Measurements from ENCODE around the gene DGKG. TPM values are rescaled to one million over a fixed set of nuclear protein-coding genes. Genes with fewer than 3 reads are reported as not detected.

Gene DGKG
- total RNA-seq, 1 donor = 2.5 TPM

DNA sequence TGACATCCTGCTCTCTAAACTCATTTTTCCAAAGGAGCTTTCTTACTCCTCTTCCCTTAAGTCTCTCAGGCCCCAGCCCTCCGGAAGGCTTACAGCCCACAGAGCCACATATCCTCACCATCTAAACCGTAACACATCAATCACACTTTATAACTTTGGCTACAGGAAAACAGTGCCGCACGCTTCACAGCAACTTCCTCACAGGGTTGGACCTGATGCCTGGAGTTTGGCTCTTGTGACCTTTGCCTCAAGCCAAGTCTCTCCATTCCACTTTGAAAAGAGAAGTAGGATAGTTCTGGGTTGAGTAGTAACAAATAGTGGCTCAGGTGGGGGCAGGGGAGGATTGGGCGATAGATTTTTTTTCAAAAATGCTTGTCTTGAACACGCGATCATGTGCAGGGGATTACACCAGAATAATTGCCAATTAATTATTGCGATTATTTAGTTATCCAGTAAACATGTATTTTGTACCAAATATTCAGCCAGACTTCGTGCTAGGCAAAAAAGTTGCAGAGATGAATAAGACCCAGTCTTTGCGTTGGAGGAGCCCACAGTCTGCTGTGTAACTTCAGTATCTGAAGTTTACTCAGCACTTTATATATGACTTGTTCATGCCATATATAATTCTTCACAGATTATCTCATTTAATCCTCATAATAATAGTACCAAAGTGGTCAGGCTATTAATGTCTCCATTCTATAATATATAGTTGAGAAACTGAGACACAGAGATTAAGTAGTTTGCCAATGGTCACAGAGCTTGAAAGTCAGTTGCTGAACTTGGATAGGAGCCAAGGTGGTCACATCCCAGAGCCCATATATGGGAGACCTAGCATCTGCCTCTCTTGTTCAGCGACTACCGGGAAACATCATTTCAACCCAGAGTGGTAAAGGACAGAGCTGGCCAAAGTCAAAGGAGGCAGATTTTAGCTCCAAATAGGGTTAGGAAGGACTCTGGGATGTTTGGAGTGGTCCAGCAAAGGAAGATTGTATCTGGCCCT is 250.8 kb downstream of the DGKG start:
- Histone ChIP-seq H3K9me3 (ENCODE audit: low read depth, low read length) (no peaks in the 10 kb centered on the region), H3K27ac (ENCODE audit: low read depth, low read length) (no peak overlapping the region), H2AFZ (ENCODE audit: low read length) (peak overlapping the region; percentile 99), H3K4me3 (ENCODE audit: insufficient read depth, low read length) (no peak overlapping the region), H3K4me1 (ENCODE audit: insufficient read depth, low read length) (peaks cover 22% of the 10 kb centered on the region), H3K4me2 (ENCODE audit: insufficient read depth, low read length) (no peak overlapping the region), H4K20me1 (ENCODE audit: insufficient read depth, low read length) (peaks cover 9% of the 10 kb centered on the region), H3K79me2 (ENCODE audit: insufficient read depth, low read length) (peaks cover 22% of the 10 kb centered on the region), H3K27me3 (ENCODE audit: insufficient read depth, low read length) (peaks cover 15% of the 10 kb centered on the region), H3K36me3 (ENCODE audit: insufficient read depth, low read length) (no peaks in the 10 kb centered on the region)
- DNase-seq (ENCODE audit: insufficient read length, low spot score, missing footprints) = peak; percentile 74
- no peak for TF ChIP-seq CTCF (IDR thresholded peaks at IDR 0.05; ENCODE audit: extremely low read depth, low read depth, low read length)

GRCh38 chr3:186109897-186110803 is 251.9 kb downstream of the DGKG start:
- no peaks in the 10 kb centered on the region for H3K9me3 ChIP-seq (ENCODE audit: low read depth, low read length)
- H3K36me3 ChIP-seq (ENCODE audit: insufficient read depth, low read length) = no peaks in the 10 kb centered on the region
- no peak for TF ChIP-seq CTCF (IDR thresholded peaks at IDR 0.05; ENCODE audit: extremely low read depth, low read depth, low read length)
- H3K4me1 ChIP-seq (ENCODE audit: insufficient read depth, low read length) = peaks cover 28% of the 10 kb centered on the region
- H2AFZ ChIP-seq (ENCODE audit: low read length) = peak overlapping the region; percentile 99
- peak overlapping the region; percentile 96 for H3K27ac ChIP-seq (ENCODE audit: low read depth, low read length)
- H3K4me3 ChIP-seq (ENCODE audit: insufficient read depth, low read length) = peak overlapping the region; percentile 91
- H3K79me2 ChIP-seq (ENCODE audit: insufficient read depth, low read length) = peaks cover 32% of the 10 kb centered on the region
- peak; percentile 90 for DNase-seq (ENCODE audit: insufficient read length, low spot score, missing footprints)
- peak overlapping the region; percentile 99 for H3K4me2 ChIP-seq (ENCODE audit: insufficient read depth, low read length)
- peaks cover 15% of the 10 kb centered on the region for H3K27me3 ChIP-seq (ENCODE audit: insufficient read depth, low read length)
- H4K20me1 ChIP-seq (ENCODE audit: insufficient read depth, low read length) = peaks cover 9% of the 10 kb centered on the region

DNA sequence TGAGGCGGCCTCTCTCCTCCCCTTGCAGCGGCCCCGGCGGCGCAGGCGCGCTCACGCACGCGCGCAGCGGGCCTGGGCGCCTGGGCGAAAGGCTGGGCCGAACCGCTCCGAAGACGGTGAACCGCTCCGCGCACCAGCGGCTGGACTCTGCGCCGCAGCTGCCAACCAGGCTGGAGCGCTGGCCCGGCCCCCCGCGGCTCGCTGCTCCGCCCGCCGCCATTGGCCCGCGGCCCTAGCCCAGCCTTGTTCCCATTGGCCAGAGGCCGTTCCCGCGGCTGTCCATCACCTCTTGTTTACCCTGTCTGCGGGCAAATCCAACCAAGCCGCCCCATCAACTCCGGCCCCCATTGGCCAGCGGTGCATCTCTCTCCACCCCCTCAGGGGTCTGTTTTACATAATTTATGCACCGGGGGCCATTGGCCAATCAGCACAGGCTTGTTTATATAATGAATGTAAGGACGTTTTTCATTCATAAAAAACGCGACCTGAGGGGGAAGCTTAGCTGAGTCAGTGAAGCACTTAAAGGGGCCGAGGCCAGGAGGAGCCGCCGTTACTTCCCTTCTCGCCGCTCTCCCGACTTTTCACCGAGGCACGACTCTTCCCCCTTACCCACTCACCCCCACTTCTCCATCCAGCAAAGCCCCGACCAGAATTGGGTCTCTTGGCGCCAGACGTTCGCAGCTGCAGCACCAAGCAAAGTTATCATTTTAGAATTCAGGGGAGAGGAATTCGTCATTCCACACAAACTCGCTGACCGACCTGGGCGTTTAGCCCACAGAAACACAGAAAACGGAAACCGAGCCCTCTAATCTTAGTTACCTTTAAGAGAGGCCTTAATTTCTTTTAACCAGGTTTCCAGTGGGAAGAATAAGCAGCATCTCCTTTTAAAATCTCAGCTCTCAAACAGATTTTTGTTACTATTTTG is 252.8 kb downstream of the DGKG start, which contains the start of gene ETV5:
Gene ETV5, minus strand, starts transcription at position 149 of the 925 bp plus-strand sequence. CDS start 3,221 bp downstream, outside the sequence.
- TF ChIP-seq CTCF (IDR thresholded peaks at IDR 0.05; ENCODE audit: extremely low read depth, low read depth, low read length) = no peak
- H4K20me1 ChIP-seq (ENCODE audit: insufficient read depth, low read length) = peaks cover 9% of the 10 kb centered on the region
- H3K27ac ChIP-seq (ENCODE audit: low read depth, low read length) = peak within 1 kb of the TSS; percentile 96
- H3K4me2 ChIP-seq (ENCODE audit: insufficient read depth, low read length) = peak within 1 kb of the TSS; percentile 99
- no peaks in the 10 kb centered on the region for H3K9me3 ChIP-seq (ENCODE audit: low read depth, low read length)
- H3K4me3 ChIP-seq (ENCODE audit: insufficient read depth, low read length) = peak within 1 kb of the TSS; percentile 91
- peak within 1 kb of the TSS; percentile 99 for H2AFZ ChIP-seq (ENCODE audit: low read length)
- DNase-seq (ENCODE audit: insufficient read length, low spot score, missing footprints) = peak; percentile 99
- no peaks in the 10 kb centered on the region for H3K36me3 ChIP-seq (ENCODE audit: insufficient read depth, low read length)
- H3K27me3 ChIP-seq (ENCODE audit: insufficient read depth, low read length) = peaks cover 10% of the 10 kb centered on the region
- H3K4me1 ChIP-seq (ENCODE audit: insufficient read depth, low read length) = peaks cover 31% of the 10 kb centered on the region
- H3K79me2 ChIP-seq (ENCODE audit: insufficient read depth, low read length) = peaks cover 33% of the 10 kb centered on the region

Data from osteoblast (primary cell).